ENCODE measurements around the gene CCNH.

GRCh38 chr5:87411586-87411972, 1.2 kb downstream of the CCNH start:
- TF ChIP-seq CTCF (IDR thresholded peaks at IDR 0.05) (no peak), POLR2A (IDR thresholded peaks at IDR 0.05; ENCODE audit: low read depth) (no peak)
